Panc1 (cell line): Measurements from ENCODE around the gene FOXA3. TPM values are rescaled to one million over a fixed set of nuclear protein-coding genes. Genes with fewer than 3 reads are reported as not detected.

Experiments used
- ATAC-seq: fragments of 200-7000 bp; cut with Tn5 transposase; 2 replicates; pipeline ENCODE4 v1.9.1; 2020; ENCODE audit warnings: mild to moderate bottlenecking, moderate library complexity
- BruUV-seq: library from RNA; stranded (reverse); fragments of 400-500 nt; replicated peaks from 2 replicates; lab custom pipeline; 2021; lab: Mats Ljungman, UMichigan
- CTCF ChIA-PET: fragments of 300-600 bp; sonication (Branson Sonifier 250); formaldehyde crosslinking; loops from one replicate; lab custom pipeline; 2022; ENCODE audit warnings: antibody characterized with exemption; lab: Charles Lee
- POLR2A ChIA-PET: fragments of 300-600 bp; sonication (Branson Sonifier 250); formaldehyde crosslinking; loops from one replicate; lab custom pipeline; 2022; ENCODE audit warnings: antibody characterized with exemption; lab: Charles Lee
- DNase-seq: peaks from one replicate; pipeline ENCODE4 v3.0.0-alpha.2; 2010; ENCODE audit warnings: low read depth, low spot score
- H3K27ac ChIP-seq: 2 replicates; pipeline ENCODE4 v1.5.1; 2011; ENCODE audit warnings: mild to moderate bottlenecking, low read length, inconsistent platforms
- H3K27me3 ChIP-seq: fragments of 200-500 bp; sonication (Bioruptor generic); 2 replicates; pipeline ENCODE4 v1.6.0; 2014; ENCODE audit warnings: low read length, inconsistent platforms; ENCODE audit not compliant: control insufficient read depth, insufficient read depth
- H3K36me3 ChIP-seq: fragments of 200-500 bp; sonication (Bioruptor generic); 2 replicates; pipeline ENCODE4 v1.5.1; 2014; ENCODE audit warnings: inconsistent platforms, mild to moderate bottlenecking, low read length, moderate library complexity; ENCODE audit not compliant: control insufficient read depth, insufficient read depth
- H3K4me1 ChIP-seq: 2 replicates; pipeline ENCODE4 v1.5.1; 2011; ENCODE audit warnings: inconsistent platforms, mild to moderate bottlenecking, low read length, moderate library complexity; ENCODE audit not compliant: control insufficient read depth, insufficient read depth
- H3K4me3 ChIP-seq, 2 experiments: 2 replicates each; pipeline ENCODE4 v1.5.1; 2011 to 2012; ENCODE audit warnings: low read depth in 2 of 2, low read length in 2 of 2, mild to moderate bottlenecking in 2 of 2, inconsistent platforms in 1 of 2, moderate library complexity in 1 of 2
- H3K9me3 ChIP-seq: fragments of 200-500 bp; sonication (Bioruptor generic); 2 replicates; pipeline ENCODE4 v1.5.1; 2014; ENCODE audit warnings: low read depth, mild to moderate bottlenecking, inconsistent platforms, low read length, moderate library complexity; ENCODE audit not compliant: control insufficient read depth, insufficient read depth
- CTCF ChIP-seq: fragments of 450-650 bp; IDR thresholded peaks from 2 replicates; pipeline ENCODE4 v1.5.1; 2017; ENCODE audit warnings: mild to moderate bottlenecking
- POLR2AphosphoS5 ChIP-seq: IDR thresholded peaks from 2 replicates; pipeline ENCODE4 v1.6.1; 2012; ENCODE audit warnings: mild to moderate bottlenecking, low read depth, low read length, moderate library complexity
- SIN3A ChIP-seq: IDR thresholded peaks from 2 replicates; pipeline ENCODE4 v1.6.1; 2012; ENCODE audit warnings: low read depth, mild to moderate bottlenecking, low read length, moderate library complexity, borderline replicate concordance; ENCODE audit not compliant: insufficient read depth
- TCF7L2 ChIP-seq: IDR thresholded peaks from 2 replicates; pipeline ENCODE4 v1.6.1; 2011; ENCODE audit warnings: mild to moderate bottlenecking, low read depth, low read length, inconsistent platforms
- in situ Hi-C: cut with HindIII; loops from 2 replicates; pipeline ENCODE4 v1.10.0; 2016; ENCODE audit warnings: low sequenced_read_pairs, low pct_unique_long_range_greater_than_20kb
- intact Hi-C: fragments of 100-400 bp; cut with micrococcal nuclease; formaldehyde crosslinking; loops from one replicate; pipeline ENCODE4 v1.10.0; 2022; ENCODE audit not compliant: unreplicated experiment
- total RNA-seq: library from RNA; stranded (reverse); gene quantifications from one replicate; pipeline ENCODE4 v1.2.1, GENCODE V29; 2021; ENCODE audit not compliant: unreplicated experiment
- TF ChIP-seq, protein P1 (sequence below), 2 experiments: IDR thresholded peaks; 2 replicates each; pipeline ENCODE4 v1.6.1; 2011 to 2012; ENCODE audit warnings: low read depth in 2 of 2, control low read depth in 1 of 2, low read length in 1 of 2, mild to moderate bottlenecking in 1 of 2, moderate library complexity in 1 of 2; ENCODE audit not compliant: insufficient read depth in 1 of 2

The FOXA3 gene
- total RNA-seq, 1 experiment from 2014 or later = 0.26 TPM

DNA sequence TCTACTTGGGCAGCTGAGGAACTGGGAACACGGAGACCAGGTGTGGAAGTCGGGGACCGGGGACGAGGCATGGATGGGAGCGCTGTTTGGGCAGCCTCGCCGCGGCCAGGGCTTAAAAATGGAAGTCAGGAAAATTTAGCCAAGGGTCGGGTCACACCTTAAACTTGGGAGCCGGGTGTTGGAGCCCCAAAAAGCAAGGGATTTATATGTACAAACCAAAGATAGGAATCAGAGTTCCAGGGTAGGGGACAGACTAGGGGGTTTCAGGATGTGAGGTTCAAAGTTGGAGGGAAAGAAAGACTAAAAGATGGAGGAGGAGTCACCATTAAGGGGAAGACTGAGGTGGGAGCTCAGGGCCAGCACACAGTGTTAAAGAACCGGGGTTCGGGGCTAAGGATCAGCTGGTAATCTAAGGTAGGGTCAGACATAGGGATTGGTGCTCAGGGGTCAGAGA lies 530 bp downstream of the FOXA3 start:
- TF ChIP-seq POLR2AphosphoS5 = no peak
- no peak for TF ChIP-seq SIN3A
- TF ChIP-seq TCF7L2 = no peak
- TF ChIP-seq, protein P1, sequence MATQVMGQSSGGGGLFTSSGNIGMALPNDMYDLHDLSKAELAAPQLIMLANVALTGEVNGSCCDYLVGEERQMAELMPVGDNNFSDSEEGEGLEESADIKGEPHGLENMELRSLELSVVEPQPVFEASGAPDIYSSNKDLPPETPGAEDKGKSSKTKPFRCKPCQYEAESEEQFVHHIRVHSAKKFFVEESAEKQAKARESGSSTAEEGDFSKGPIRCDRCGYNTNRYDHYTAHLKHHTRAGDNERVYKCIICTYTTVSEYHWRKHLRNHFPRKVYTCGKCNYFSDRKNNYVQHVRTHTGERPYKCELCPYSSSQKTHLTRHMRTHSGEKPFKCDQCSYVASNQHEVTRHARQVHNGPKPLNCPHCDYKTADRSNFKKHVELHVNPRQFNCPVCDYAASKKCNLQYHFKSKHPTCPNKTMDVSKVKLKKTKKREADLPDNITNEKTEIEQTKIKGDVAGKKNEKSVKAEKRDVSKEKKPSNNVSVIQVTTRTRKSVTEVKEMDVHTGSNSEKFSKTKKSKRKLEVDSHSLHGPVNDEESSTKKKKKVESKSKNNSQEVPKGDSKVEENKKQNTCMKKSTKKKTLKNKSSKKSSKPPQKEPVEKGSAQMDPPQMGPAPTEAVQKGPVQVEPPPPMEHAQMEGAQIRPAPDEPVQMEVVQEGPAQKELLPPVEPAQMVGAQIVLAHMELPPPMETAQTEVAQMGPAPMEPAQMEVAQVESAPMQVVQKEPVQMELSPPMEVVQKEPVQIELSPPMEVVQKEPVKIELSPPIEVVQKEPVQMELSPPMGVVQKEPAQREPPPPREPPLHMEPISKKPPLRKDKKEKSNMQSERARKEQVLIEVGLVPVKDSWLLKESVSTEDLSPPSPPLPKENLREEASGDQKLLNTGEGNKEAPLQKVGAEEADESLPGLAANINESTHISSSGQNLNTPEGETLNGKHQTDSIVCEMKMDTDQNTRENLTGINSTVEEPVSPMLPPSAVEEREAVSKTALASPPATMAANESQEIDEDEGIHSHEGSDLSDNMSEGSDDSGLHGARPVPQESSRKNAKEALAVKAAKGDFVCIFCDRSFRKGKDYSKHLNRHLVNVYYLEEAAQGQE (IDR thresholded peaks at IDR 0.05; ENCODE audit: insufficient read depth in 1 of 2, low read depth in 2 of 2, low read length in 1 of 2) = no peak
- TF ChIP-seq CTCF = no peak
- CTCF ChIA-PET = interaction anchor here (0.6 kb wide), 1 partner anchor 95 kb away, joined by 7 read pairs; no protein-coding TSS in a partner anchor

DNA sequence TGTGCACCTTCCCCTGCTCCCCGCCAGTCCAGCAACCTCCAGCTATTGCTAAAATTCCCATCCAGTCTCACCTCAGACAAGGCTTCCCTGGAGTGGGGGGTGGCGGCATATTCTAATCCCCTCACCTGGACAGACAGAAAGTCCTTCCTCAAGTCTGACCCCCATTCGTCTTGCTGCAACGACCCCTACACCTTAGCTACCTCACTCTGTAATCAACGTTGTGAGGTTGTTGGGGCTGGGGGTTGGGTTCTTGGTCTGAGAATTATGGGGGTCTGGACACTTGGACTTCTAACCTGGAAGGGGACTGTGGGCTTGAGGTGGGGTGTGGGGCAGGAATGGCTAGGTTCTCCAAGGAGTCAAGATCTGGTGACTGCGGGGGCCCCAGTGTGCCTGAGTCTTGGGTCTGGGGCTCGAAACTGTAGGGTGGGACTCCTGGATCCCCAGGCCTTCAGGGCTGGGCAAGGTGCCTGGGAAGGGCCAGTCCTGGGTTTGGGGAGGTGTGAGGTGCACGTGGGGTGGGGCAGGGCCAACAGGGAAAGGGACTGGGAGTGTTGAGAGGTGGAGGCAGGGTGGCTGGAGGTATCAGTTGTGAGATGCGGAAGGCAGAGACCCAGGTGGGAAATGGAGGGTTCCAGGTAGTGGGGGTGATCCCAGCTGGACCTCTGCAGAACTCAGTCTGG lies 1.3 kb downstream of the FOXA3 start:
- POLR2A ChIA-PET = interaction anchor here (0.7 kb wide), 1 partner anchor 24 kb away, joined by 3 read pairs; no protein-coding TSS in a partner anchor
- intact Hi-C loops (no loop called here), in situ Hi-C loops (no loop called here)
- Histone ChIP-seq H3K4me1 (peaks cover 4% of the 10 kb centered on the region; the same call in 1 of the 2 replicates), H3K36me3 (no peaks in the 10 kb centered on the region; the same call in 1 of the 2 replicates), H3K27ac (no peak overlapping the region), H3K9me3 (no peaks in the 10 kb centered on the region), H3K4me3 (no peak overlapping the region), H3K27me3 (no peaks in the 10 kb centered on the region; the same call in 1 of the 2 replicates)
- BruUV-seq = no TSS peak
- no peak for DNase-seq
- ATAC-seq = no peak
- TF ChIP-seq CTCF (no peak), POLR2AphosphoS5 (no peak), TCF7L2 (no peak), SIN3A (no peak)
- TF ChIP-seq, protein P1 (IDR thresholded peaks at IDR 0.05; ENCODE audit: insufficient read depth in 1 of 2, low read depth in 2 of 2, low read length in 1 of 2) = no peak
- CTCF ChIA-PET = no interaction called here

More for the DNA sequence above, 530 bp downstream of the FOXA3 start:
- in situ Hi-C loops = no loop called here
- Histone ChIP-seq H3K36me3 (no peaks in the 10 kb centered on the region; the same call in 1 of the 2 replicates), H3K9me3 (no peaks in the 10 kb centered on the region), H3K27ac (no peak overlapping the region), H3K27me3 (no peaks in the 10 kb centered on the region; the same call in 1 of the 2 replicates), H3K4me1 (peaks cover 4% of the 10 kb centered on the region; the same call in 1 of the 2 replicates), H3K4me3 (peak overlapping the region; percentile 24 to 95; a peak in 2 of 4 replicates)
- BruUV-seq = no TSS peak
- POLR2A ChIA-PET = no interaction called here
- intact Hi-C loops = no loop called here
- DNase-seq (no peak), ATAC-seq (no peak)
